ENCODE data around the gene TSPAN1. TPM values are rescaled to one million over a fixed set of nuclear protein-coding genes. Genes with fewer than 3 reads are reported as not detected.

The TSPAN1 gene
- total RNA-seq, 1 experiment from 2014 or later: 2.7 TPM

GRCh38 chr1:46187106-46187869 lies 12.4 kb downstream of the TSPAN1 start:
- DNase-seq (ENCODE audit: low read depth): no peak

- no peak for DNase-seq (ENCODE audit: low read depth)
Measured at GRCh38 chr1:46188295-46189030, 13.6 kb downstream of the TSPAN1 start.

GRCh38 chr1:46190539-46190938 lies 15.7 kb downstream of the TSPAN1 start:
- DNase-seq (ENCODE audit: low read depth): no peak

DNA sequence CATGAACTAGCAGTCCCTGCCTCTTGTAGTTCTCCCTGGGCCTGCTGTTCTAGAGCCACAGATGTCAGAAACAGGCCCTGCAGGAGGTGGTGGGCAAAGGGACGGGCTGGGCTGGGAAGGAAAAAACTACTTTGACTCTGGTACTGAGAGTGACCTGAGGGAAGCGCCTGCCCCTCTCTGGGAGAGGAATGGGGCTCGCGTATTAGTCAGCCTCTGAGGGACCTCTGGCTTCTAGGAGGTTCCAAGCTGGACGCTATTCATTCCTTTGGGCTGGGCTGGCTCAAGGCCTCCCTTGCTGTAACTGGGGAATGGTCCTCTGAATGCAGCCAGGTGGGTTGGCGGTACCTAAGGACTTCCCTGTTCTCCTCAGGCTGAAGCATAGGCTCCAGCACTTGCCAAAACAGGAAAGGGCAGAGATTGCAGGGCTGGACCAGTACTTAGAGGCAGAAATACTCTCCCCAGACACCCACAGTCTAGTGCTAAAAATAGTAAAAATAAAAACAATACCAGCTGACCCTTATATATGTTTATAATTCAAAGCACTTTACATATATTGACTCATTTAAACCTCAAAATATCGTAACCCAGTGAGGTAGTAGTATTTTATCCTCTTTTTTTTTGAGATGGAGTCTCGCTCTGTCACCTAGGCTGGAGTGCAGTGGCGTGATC lies 16.3 kb downstream of the TSPAN1 start:
- no peak for DNase-seq (ENCODE audit: low read depth)

GRCh38 chr1:46192171-46192570 lies 17.3 kb downstream of the TSPAN1 start:
- no peak for DNase-seq (ENCODE audit: low read depth)

- DNase-seq (ENCODE audit: low read depth): no peak
Measured at GRCh38 chr1:46193285-46193684, 18.4 kb downstream of the TSPAN1 start.

GRCh38 chr1:46193984-46194570 lies 19.2 kb downstream of the TSPAN1 start:
- no peak for DNase-seq (ENCODE audit: low read depth)

DNA sequence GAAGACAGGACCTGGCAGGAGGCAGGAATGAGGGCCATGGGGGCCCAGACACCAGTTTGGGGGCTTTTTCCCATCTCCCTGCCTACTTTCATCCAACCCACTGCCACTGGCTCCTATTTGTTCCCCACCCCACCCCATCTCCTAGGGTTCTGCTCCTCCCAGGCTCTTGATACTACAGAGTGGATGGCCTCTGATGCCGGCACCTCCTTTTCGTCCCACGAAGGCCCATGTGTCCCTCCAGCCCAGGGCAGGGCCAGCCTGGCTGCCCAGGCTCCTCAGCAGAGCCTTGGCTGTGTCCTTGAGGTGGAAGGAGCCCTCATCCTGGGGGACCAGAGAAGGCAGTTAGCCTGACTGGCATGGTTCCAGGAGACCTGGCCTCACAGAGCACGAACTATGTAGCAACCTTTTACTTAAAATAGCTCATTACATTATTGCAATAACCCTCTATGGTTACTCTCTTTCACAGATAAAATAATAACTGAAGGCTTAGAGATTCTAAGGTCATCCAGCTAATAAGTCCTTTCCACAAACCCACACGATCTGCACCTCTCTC lies 19.8 kb downstream of the TSPAN1 start:
- DNase-seq (ENCODE audit: low read depth): no peak

- no peak for DNase-seq (ENCODE audit: low read depth)
Measured at GRCh38 chr1:46196609-46197008, 21.7 kb downstream of the TSPAN1 start.

GRCh38 chr1:46197560-46197963 lies 22.7 kb downstream of the TSPAN1 start:
- no peak for DNase-seq (ENCODE audit: low read depth)

DNA sequence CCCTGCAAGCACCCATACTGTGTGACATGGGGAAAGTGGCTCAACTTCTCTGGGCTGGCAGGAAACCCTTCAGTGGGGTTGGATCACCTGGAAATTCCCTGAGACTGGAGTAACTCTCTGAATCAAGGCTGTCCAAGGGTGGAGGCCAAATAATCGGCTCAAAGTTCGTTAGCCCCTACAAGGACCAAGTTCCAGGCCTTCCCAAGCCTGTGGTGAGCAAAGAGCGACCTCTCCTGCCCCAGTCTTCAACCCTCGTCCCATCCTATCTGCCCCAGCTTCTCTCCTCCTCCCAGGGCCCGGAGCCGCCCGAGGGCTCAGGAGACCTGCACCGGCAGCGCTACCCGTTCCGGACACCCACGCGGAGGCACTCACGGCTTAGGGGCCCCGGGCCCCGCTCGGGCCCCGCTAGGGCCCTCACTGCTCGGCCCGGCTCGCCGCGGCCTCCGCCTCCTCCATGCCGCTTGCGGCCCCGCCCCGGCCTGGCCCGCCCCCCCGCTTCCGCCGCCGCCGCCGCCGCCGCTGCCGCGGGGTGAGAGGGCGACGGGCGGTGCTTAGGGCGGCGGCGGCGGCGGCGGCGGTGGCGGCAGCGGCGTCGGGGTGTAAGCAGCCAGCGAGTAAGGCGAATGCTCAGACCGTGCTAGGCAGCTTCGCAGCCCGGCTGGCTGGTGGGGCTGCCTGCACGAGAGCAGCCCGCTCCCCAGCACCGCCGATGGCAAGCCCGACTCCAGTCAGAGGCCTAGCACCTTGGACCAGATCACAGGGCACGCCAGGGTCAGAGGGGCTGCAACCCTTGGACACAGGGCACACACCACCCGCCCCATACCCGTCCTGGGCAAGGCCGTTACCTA lies 23.3 kb downstream of the TSPAN1 start, which contains the start of gene POMGNT1:
Gene POMGNT1, minus strand, starts transcription at position 471 of the 848 bp plus-strand sequence. CDS start 613 bp downstream, outside the sequence.
- DNase-seq (ENCODE audit: low read depth): no peak

DNA sequence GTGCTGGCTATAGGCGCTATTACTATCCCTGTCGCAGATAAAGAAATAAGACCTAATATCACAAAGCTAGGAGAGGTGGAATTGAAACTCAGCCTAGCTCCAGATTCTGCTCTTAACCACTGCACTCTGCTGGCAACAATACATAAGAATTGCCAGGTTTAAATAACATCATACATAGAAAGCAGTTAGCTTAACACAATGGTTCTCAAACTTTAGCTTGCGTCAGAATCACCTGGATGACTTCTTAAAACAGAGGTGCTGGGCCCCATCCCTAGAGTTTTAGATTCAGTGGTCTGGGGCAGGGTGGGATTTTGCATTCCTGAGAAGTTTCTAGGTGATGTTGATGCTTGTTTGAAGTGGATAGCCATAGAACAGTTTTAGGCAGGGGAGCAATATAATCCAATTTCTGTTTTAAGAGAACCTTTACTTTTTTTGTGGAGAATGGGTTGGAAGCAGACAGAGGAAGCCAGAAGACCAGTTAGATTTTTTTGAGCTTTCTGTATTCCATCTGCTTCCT lies 24.4 kb downstream of the TSPAN1 start:
- no peak for DNase-seq (ENCODE audit: low read depth)

GRCh38 chr1:46203738-46204405 lies 29.0 kb downstream of the TSPAN1 start:
- DNase-seq (ENCODE audit: low read depth): no peak

DNA sequence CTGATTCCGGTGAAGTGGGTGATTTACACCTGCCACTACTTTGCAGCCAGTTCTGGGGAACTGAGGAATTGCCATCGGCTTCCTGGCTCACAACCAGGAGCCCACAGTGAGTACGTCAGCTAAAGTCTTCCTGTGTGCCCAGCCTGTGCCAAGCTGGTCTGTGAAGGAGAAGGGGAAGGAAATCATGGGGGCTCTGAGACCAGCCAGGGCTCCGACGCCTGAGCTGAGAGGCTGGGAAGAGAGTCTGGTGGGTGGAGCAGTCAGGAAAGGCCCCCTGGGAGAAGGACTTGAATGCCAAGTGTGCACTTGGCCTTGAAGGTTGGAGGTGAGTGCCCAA lies 29.5 kb downstream of the TSPAN1 start:
- DNase-seq (ENCODE audit: low read depth): no peak

- no peak for DNase-seq (ENCODE audit: low read depth)
Measured at GRCh38 chr1:46205141-46205540, 30.3 kb downstream of the TSPAN1 start.

- DNase-seq (ENCODE audit: low read depth): no peak
Measured at GRCh38 chr1:46205791-46206190, 30.9 kb downstream of the TSPAN1 start.

DNA sequence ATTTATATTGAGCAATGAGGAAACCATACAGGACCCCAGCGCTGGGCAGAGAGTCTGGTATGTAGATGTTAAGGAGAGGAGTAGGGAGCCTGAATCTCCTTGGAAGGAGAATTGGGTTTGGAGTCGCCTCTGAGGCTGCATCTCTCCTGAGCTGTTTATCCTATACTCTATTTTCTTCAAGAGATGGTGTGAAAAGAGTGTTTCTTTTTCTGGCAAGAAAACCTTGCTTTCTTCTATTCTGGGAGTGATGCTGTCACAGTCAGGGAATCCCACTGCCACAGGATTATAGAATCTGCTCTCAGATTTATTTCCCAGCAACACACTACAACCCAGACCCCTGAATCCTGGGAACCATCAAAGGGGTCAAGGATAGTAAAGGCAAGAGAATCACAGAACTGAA lies 31.5 kb downstream of the TSPAN1 start:
- no peak for DNase-seq (ENCODE audit: low read depth)

DNA sequence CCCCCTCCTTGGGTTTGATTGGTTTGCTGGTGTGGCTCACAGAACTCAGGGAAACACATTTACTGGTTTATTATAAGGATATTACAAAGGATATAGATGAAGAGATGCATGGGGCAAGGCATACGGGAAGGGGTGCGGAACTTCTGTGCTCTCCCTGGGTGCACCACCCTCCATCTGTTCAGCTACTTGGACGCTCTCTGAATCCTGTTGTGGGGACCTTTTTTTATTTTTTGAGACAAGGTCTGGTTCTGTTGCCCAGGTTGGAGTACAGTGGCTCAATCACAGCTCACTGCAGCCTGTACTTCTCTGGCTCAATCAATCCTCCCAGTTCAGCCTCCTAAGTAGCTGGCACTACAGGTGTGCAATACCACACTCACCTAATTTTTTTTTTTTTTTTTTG lies 35.7 kb downstream of the TSPAN1 start:
- DNase-seq (ENCODE audit: low read depth): no peak

DNA sequence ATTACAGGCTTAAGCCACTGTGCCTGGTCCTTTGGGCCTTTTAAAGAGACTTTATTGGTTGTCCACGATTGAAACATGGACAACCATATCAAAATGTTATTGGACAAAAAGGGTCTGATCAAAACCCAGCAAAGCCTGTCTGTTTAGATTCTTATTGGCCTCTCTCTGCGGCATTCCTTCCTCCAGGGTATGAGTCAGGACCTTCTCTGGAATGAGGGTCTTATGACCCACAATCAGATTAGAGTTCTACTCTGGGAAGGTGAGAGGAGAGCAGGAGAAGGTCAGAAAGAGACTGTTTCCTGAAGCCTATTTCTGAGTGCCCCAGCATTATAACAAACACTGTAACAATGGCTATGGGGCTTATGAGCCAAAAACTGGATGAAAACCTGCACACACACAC lies 36.2 kb downstream of the TSPAN1 start:
- no peak for DNase-seq (ENCODE audit: low read depth)

- DNase-seq (ENCODE audit: low read depth): no peak
Measured at GRCh38 chr1:46215504-46215903, 40.6 kb downstream of the TSPAN1 start.

Measured in LHCN-M2 (cell line).